ENCODE measurements around the gene CDHR3.

- TF ChIP-seq, protein P1, sequence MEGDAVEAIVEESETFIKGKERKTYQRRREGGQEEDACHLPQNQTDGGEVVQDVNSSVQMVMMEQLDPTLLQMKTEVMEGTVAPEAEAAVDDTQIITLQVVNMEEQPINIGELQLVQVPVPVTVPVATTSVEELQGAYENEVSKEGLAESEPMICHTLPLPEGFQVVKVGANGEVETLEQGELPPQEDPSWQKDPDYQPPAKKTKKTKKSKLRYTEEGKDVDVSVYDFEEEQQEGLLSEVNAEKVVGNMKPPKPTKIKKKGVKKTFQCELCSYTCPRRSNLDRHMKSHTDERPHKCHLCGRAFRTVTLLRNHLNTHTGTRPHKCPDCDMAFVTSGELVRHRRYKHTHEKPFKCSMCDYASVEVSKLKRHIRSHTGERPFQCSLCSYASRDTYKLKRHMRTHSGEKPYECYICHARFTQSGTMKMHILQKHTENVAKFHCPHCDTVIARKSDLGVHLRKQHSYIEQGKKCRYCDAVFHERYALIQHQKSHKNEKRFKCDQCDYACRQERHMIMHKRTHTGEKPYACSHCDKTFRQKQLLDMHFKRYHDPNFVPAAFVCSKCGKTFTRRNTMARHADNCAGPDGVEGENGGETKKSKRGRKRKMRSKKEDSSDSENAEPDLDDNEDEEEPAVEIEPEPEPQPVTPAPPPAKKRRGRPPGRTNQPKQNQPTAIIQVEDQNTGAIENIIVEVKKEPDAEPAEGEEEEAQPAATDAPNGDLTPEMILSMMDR (IDR thresholded peaks at IDR 0.05), result no peak
- no peak for TF ChIP-seq POLR2A (IDR thresholded peaks at IDR 0.05)
These were observed 87.1 kb downstream of the CDHR3 start for GRCh38 chr7:106050002-106050745.
